ENCODE results near the gene PITX1.
"Not testable (repeated sequence)": the region's sequence is repeated elsewhere in the genome, so short reads cannot be mapped to it uniquely, and the experiment has no call there.

DNA sequence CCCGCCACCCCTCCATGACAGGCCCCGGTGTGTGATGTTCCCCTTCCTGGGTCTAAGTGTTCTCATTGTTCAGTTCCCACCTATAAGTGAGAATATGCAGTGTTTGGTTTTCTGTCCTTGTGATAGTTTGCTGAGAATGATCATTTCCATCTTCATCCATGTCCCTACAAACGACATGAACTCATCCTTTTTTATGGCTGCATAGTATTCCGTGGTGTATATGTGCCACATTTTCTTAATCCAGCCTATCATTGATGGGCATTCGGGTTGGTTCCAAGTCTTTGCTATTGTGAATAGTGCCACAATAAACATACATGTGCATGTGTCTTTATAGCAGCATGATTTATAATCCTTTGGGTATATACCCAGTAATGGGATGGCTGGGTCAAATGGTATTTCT is 36.0 kb downstream of the PITX1 start:
- not testable (repeated sequence) for TF ChIP-seq EZH2 (optimal IDR thresholded peaks at IDR 0.05; ENCODE audit: low read depth, low read length)
- TF ChIP-seq, protein P1, sequence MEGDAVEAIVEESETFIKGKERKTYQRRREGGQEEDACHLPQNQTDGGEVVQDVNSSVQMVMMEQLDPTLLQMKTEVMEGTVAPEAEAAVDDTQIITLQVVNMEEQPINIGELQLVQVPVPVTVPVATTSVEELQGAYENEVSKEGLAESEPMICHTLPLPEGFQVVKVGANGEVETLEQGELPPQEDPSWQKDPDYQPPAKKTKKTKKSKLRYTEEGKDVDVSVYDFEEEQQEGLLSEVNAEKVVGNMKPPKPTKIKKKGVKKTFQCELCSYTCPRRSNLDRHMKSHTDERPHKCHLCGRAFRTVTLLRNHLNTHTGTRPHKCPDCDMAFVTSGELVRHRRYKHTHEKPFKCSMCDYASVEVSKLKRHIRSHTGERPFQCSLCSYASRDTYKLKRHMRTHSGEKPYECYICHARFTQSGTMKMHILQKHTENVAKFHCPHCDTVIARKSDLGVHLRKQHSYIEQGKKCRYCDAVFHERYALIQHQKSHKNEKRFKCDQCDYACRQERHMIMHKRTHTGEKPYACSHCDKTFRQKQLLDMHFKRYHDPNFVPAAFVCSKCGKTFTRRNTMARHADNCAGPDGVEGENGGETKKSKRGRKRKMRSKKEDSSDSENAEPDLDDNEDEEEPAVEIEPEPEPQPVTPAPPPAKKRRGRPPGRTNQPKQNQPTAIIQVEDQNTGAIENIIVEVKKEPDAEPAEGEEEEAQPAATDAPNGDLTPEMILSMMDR (IDR thresholded peaks at IDR 0.05; ENCODE audit: low read length): not testable (repeated sequence)

Data from MM.1S (cell line).